Measurements from ENCODE around the gene MKNK2. TPM values are rescaled to one million over a fixed set of nuclear protein-coding genes. Genes with fewer than 3 reads are reported as not detected.

The MKNK2 gene
- polyA plus RNA-seq, 1 donor from 2014 or later = 27.6 TPM

GRCh38 chr19:1990230-1991017 lies 60.6 kb downstream of the MKNK2 start:
- Histone ChIP-seq H3K27me3 (ENCODE audit: insufficient read depth, low read depth, low read length) (no peaks in the 10 kb centered on the region), H3K79me2 (replicated peaks; ENCODE audit: insufficient read depth, low read length) (no peaks in the 10 kb centered on the region), H3K9ac (ENCODE audit: low read length) (no peak overlapping the region), H3K4me2 (ENCODE audit: low read length) (no peak overlapping the region), H4K20me1 (ENCODE audit: insufficient read depth) (no peaks in the 10 kb centered on the region), H3K4me3 (ENCODE audit: low read length) (no peak overlapping the region), H3F3A (ENCODE audit: insufficient read depth, low read length, poor library complexity, severe bottlenecking) (no peaks in the 10 kb centered on the region), H3K36me3 (ENCODE audit: insufficient read depth, low read length) (no peaks in the 10 kb centered on the region), H2AFZ (ENCODE audit: low read depth, low read length) (no peak overlapping the region), H3K9me2 (ENCODE audit: insufficient read depth, low read length) (no peaks in the 10 kb centered on the region), H3K9me3 (ENCODE audit: low read length) (no peaks in the 10 kb centered on the region), H3K27ac (ENCODE audit: low read length) (no peak overlapping the region)
- TF ChIP-seq EZH2 (IDR thresholded peaks at IDR 0.05; ENCODE audit: borderline replicate concordance, insufficient read depth, low read length, poor library complexity, severe bottlenecking) (no peak), POLR2AphosphoS5 (IDR thresholded peaks at IDR 0.05) (no peak), SMC3 (conservative IDR thresholded peaks at IDR 0.05; ENCODE audit: poor library complexity) (no peak), RAD21 (conservative IDR thresholded peaks at IDR 0.05) (no peak), MXI1 (conservative IDR thresholded peaks at IDR 0.05; ENCODE audit: poor library complexity, severe bottlenecking) (no peak), TAF1 (IDR thresholded peaks at IDR 0.05; ENCODE audit: low read depth) (no peak), EP300 (conservative IDR thresholded peaks at IDR 0.05; ENCODE audit: poor library complexity, severe bottlenecking) (no peak)
- TF ChIP-seq, protein P1, sequence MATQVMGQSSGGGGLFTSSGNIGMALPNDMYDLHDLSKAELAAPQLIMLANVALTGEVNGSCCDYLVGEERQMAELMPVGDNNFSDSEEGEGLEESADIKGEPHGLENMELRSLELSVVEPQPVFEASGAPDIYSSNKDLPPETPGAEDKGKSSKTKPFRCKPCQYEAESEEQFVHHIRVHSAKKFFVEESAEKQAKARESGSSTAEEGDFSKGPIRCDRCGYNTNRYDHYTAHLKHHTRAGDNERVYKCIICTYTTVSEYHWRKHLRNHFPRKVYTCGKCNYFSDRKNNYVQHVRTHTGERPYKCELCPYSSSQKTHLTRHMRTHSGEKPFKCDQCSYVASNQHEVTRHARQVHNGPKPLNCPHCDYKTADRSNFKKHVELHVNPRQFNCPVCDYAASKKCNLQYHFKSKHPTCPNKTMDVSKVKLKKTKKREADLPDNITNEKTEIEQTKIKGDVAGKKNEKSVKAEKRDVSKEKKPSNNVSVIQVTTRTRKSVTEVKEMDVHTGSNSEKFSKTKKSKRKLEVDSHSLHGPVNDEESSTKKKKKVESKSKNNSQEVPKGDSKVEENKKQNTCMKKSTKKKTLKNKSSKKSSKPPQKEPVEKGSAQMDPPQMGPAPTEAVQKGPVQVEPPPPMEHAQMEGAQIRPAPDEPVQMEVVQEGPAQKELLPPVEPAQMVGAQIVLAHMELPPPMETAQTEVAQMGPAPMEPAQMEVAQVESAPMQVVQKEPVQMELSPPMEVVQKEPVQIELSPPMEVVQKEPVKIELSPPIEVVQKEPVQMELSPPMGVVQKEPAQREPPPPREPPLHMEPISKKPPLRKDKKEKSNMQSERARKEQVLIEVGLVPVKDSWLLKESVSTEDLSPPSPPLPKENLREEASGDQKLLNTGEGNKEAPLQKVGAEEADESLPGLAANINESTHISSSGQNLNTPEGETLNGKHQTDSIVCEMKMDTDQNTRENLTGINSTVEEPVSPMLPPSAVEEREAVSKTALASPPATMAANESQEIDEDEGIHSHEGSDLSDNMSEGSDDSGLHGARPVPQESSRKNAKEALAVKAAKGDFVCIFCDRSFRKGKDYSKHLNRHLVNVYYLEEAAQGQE (IDR thresholded peaks at IDR 0.05; ENCODE audit: borderline replicate concordance) = no peak
- TF ChIP-seq, protein P2, sequence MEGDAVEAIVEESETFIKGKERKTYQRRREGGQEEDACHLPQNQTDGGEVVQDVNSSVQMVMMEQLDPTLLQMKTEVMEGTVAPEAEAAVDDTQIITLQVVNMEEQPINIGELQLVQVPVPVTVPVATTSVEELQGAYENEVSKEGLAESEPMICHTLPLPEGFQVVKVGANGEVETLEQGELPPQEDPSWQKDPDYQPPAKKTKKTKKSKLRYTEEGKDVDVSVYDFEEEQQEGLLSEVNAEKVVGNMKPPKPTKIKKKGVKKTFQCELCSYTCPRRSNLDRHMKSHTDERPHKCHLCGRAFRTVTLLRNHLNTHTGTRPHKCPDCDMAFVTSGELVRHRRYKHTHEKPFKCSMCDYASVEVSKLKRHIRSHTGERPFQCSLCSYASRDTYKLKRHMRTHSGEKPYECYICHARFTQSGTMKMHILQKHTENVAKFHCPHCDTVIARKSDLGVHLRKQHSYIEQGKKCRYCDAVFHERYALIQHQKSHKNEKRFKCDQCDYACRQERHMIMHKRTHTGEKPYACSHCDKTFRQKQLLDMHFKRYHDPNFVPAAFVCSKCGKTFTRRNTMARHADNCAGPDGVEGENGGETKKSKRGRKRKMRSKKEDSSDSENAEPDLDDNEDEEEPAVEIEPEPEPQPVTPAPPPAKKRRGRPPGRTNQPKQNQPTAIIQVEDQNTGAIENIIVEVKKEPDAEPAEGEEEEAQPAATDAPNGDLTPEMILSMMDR (IDR thresholded peaks at IDR 0.05; ENCODE audit: poor library complexity, severe bottlenecking) = no peak

GRCh38 chr19:1989513-1990229 lies 61.4 kb downstream of the MKNK2 start:
- no peak for TF ChIP-seq POLR2AphosphoS5 (IDR thresholded peaks at IDR 0.05)
- TF ChIP-seq EP300 (conservative IDR thresholded peaks at IDR 0.05; ENCODE audit: poor library complexity, severe bottlenecking) = no peak
- no peak for TF ChIP-seq MXI1 (conservative IDR thresholded peaks at IDR 0.05; ENCODE audit: poor library complexity, severe bottlenecking)
- TF ChIP-seq RAD21 (conservative IDR thresholded peaks at IDR 0.05) = no peak
- no peak for TF ChIP-seq EZH2 (IDR thresholded peaks at IDR 0.05; ENCODE audit: borderline replicate concordance, insufficient read depth, low read length, poor library complexity, severe bottlenecking)
- TF ChIP-seq, protein P2 (IDR thresholded peaks at IDR 0.05; ENCODE audit: poor library complexity, severe bottlenecking) = no peak
- no peak for TF ChIP-seq TAF1 (IDR thresholded peaks at IDR 0.05; ENCODE audit: low read depth)
- no peak for TF ChIP-seq SMC3 (conservative IDR thresholded peaks at IDR 0.05; ENCODE audit: poor library complexity)
- TF ChIP-seq, protein P1 (IDR thresholded peaks at IDR 0.05; ENCODE audit: borderline replicate concordance) = no peak
- Histone ChIP-seq H4K20me1 (ENCODE audit: insufficient read depth) (no peaks in the 10 kb centered on the region), H3K79me2 (replicated peaks; ENCODE audit: insufficient read depth, low read length) (no peaks in the 10 kb centered on the region), H3K4me3 (ENCODE audit: low read length) (no peak overlapping the region), H3K27me3 (ENCODE audit: insufficient read depth, low read depth, low read length) (no peaks in the 10 kb centered on the region), H3K36me3 (ENCODE audit: insufficient read depth, low read length) (no peaks in the 10 kb centered on the region), H3K9me3 (ENCODE audit: low read length) (no peaks in the 10 kb centered on the region), H3F3A (ENCODE audit: insufficient read depth, low read length, poor library complexity, severe bottlenecking) (no peaks in the 10 kb centered on the region), H3K9me2 (ENCODE audit: insufficient read depth, low read length) (no peaks in the 10 kb centered on the region), H3K9ac (ENCODE audit: low read length) (no peak overlapping the region), H2AFZ (ENCODE audit: low read depth, low read length) (no peak overlapping the region), H3K27ac (ENCODE audit: low read length) (no peak overlapping the region), H3K4me2 (ENCODE audit: low read length) (no peak overlapping the region)
